Head of caudate nucleus (tissue), 42 donors: ENCODE data around the gene POLR1B.
"Not testable (repeated sequence)": the region's sequence is repeated elsewhere in the genome, so short reads cannot be mapped to it uniquely, and the experiment has no call there.

Source experiments
- DNase-seq, 42 donors: peaks; one replicate each; pipeline versions ENCODE4 v3.0.0 to v3.0.0-alpha.2; 2020 to 2021; ENCODE audit warnings: mixed read lengths in 7 of 42
- intact Hi-C: fragments of 100-400 bp; cut with DNase I; formaldehyde crosslinking; loops from one replicate; pipeline ENCODE4 v1.15.0; 2022

POLR1B gene

DNA sequence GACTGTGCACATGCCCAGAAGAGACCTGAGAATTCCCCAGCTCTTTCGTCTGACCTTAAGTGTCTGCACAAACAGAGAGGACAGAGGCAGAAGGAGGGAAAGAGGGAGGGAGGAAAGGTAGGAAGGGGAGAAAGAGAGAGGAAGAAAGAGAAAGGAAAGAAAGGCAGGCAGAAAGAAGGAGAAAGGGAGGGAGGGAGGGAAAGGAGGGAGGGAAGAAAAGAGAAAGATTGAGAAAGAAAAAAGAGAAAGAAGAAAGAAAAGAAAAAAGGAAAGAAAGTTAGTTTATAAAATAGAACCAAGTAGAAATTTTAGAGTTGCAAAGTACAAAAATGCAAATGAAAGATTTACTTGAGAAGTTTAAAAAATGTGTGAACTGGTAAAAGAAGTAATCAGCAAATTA is 7.4 kb upstream of the POLR1B start:
- intact Hi-C loops, result no loop called here
- no peak for DNase-seq

DNA sequence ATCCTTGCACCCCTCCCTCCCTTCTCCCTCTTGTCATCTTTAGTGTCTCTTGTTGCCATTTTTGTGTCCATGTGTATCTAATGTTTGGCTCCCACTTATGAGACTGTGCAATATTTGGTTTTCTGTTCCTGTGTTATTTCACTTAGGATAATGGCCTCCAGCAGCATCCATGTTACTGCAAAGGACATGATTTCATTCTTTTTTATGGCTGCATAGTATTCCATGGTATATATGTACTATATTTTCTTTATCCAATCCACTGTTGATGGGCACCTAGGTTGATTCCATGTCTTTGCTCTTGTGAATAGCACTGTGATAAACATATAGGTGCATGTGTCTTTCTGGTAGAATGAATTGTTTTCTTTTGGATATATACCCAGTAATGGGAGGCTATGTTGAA is 5.6 kb upstream of the POLR1B start:
- DNase-seq, intact Hi-C loops: not testable (repeated sequence)

DNA sequence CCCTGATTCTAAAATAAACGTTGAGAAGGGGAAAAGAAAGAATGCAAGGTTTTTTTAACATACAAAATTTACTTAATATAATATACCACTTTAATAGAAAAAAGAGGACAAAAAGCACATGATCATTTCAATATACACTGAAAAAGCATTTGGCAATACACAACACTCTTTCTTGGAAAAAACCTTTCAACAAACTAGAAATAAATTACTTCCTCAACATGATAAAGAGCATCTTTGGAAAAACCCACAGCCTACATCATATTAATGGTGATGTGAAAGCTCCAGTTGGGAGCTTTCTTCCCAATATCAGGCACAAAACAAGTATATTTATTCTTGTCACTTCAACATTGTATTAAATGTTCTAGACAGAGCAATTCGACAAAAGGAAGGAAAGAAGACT is 3.0 kb upstream of the POLR1B start:
- DNase-seq, result no peak
- intact Hi-C loops, result no loop called here

DNA sequence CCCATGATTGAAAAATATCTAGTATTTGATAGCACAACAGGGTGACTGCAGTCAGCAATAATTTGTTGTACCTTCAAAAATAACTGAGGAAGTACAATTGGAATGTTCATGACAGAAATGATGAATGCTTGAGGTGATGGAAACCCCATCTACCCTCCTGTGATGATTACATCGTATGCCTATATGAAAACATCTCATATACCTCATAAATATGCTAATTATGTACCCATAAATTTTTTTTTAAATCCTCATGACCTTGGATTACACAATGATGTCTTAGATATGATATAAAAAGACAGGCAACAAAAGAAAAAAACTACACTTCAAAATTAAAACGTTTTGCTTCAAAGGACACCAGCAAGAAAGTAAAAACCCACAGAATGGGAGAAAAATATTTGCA is 1.4 kb upstream of the POLR1B start:
- no peak for DNase-seq
- intact Hi-C loops, result loop anchor here (5.0 kb wide), 1 partner anchor 59 kb away; the partner anchor contains the start of gene TTL

DNA sequence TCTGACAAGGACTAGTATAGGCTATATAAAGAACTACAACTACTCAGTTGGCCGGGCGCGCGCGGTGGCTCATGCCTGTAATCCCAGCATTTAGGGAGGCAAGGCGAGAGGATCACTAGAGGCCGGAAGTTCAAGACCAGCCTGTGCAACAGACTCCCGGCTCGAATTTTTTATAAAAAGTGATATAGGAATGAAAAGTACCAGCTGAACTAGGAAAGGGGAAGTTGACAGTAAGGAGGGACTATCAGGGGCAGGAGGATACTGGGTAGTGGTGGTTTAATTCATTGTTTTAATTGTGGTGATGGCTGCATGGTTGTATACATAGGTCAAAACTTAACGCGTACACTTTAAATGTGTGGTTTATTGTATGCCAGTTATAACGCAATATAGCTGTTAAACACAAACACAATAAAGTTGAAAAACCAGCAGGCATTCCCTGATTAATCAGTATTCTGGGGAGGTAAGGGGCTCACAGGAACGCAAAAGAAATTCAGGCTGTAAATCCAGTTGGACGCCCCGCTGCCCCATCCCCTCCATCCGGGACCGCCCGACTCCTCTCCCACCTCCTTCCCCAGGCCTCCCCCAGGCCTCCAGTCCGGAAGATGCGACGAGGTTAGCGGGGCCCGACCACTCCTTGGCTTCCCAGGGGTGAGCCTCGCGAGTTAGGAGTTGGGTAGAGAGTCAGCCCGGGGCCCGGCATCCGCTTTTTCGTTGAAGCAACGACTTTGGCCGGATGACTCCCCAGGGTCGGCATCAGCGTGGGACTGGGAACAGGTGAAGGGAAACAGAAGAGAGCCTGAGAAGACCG is 746 bp upstream of the POLR1B start:
- intact Hi-C loops, result loop anchor here (5.0 kb wide), 1 partner anchor 59 kb away; the partner anchor contains the start of gene TTL
- peak in 32 of 42 donors; percentile 11 to 91 (median 82) for DNase-seq

DNA sequence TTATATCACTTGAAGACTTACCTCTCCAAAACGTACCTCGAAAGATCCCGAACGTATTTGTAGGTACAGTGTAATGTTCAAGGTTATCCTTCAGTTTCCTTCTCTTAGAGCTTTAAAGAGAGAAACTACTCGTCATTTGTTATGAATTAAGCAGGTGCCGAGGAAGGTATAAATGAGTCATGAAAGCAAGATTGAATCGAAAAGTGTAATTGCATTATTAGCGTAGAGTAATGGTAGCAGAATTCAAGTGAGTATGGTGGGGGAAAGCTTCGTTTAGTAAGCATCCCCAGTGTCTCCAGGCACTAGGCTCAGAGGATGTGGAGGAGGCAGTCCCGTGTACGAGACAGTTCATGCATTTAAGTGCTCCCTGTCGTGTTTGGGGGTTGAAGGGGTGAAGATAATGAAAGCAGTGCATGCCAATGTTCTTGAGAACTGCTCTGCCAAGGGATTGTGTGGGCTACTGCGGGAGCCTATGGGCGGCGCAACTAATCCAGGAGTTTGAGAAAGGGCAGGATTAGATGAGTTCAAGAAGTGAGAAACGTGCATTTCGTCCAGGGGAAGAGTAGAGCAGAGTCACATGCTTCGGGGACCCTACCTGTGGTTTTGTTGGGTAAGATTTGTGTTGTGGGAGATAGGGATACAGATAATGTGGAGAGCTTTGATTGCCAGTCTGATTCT is 858 bp downstream of the POLR1B start:
- intact Hi-C loops, result loop anchor here (5.0 kb wide), 1 partner anchor 61 kb away; the partner anchor contains the start of gene TTL
- DNase-seq, result peak in 11 of 42 donors; percentile 14 to 56 (median 24)

DNA sequence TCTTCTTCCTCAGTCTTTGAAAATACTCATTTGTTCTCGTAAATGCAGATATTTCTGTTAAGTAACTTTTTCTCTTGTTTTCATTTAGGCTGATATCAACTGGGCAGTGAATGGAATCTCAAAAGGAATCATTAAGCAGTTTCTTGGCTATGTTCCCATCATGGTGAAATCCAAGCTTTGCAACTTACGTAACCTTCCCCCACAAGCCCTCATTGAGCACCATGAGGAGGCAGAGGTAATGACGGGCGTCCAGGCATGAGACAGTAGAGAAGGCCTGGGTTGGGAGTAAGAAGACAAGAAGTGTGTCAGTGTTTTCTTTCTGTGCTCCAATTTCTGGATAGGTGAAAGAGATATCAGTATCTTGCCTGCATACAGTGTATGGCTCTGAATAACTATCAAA is 5.1 kb downstream of the POLR1B start:
- intact Hi-C loops, result no loop called here
- peak in 30 of 42 donors; percentile 11 to 81 (median 40) for DNase-seq

DNA sequence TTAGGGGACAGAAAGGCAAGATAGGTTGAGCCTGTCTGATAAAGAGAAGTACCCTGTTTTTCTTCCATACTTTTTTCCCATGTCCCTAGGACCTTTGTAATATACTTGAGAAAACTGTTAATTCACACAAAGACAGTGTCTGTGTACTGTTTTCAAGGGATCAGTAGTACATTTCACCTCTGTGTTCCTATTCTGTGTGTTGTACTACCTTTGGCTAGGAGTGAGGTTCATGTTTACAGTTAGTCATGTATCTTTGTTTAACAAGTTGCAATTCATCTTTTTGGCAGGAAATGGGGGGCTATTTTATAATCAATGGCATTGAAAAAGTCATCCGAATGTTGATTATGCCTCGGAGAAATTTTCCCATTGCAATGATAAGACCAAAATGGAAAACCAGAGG is 6.7 kb downstream of the POLR1B start:
- intact Hi-C loops, result no loop called here
- DNase-seq, result no peak

DNA sequence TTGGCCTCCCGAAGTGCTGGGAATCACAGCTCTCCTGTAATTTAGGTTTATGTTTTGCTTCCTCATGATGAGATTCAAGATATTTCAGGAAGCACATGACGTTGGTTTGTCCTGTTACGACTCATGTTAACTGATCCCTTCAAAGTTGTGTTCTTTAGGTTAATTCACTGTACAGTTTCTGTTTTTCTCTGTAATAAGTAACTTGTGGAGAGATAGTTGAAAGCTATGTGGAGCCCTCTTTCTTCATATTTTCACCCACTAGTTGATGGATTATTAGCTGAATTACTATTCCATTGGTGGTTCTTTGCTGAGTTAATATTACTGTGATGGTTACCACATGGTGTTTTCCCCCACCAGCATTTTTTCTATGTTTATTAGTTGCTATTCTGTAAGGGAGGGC is 23.8 kb downstream of the POLR1B start:
- no peak for DNase-seq
- intact Hi-C loops, result no loop called here

DNA sequence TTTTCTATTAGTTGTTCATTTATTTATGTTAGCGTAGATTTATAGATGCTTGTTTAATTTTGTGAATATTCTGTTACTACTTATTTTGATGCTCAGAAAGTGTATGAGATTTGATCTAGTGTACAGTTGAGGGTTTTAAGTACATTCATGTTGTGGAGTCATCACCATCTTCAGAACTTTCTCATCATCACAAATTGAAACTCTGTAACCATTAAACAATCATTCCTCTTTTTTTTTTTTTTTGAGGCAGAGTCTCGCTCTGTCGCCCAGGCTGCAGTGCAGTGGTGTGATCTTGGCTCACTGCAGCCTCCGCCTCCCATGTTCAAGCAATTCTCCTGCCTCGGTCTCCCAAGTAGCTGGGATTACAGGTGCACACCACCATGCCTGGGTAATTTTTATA is 24.2 kb downstream of the POLR1B start:
- intact Hi-C loops, DNase-seq: not testable (repeated sequence)

DNA sequence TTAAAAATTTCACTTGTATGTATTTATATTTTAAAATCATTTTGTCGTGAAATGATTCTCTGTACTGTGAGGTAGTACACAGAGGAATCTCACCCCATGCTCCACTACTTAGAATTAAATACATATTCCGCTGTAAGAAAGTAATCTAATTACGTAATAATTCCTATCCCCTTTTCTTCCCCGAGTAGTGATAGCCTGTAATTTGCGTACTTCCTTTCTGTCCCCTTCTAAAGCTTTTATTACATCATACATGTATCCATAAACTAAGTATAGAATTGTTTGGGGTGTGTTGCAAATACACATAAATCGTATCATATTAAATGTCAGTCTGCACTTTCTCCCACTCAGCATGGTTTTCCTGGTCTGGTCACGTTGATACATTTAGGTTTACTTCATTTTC is 29.7 kb downstream of the POLR1B start:
- no peak for DNase-seq
- intact Hi-C loops, result no loop called here

DNA sequence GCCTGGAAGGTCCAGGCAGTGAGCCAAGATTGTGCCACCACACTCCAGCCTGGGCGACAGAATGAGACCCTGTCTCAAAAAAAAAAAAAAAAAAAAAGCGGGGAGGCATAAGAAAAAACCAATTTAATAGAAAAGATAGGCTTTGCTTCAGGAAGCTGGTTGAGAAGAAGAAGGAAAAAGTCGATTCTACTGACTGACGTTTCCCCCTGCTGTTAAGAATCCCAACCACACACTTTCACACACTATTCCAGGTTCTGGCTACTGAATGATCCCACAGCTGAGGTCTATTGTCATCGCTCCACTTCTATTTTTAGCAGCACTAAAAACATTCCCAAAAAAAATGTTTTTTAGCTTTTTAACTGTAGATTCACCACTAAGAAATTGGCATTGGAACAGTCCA is 35.5 kb downstream of the POLR1B start:
- intact Hi-C loops, result no loop called here

DNA sequence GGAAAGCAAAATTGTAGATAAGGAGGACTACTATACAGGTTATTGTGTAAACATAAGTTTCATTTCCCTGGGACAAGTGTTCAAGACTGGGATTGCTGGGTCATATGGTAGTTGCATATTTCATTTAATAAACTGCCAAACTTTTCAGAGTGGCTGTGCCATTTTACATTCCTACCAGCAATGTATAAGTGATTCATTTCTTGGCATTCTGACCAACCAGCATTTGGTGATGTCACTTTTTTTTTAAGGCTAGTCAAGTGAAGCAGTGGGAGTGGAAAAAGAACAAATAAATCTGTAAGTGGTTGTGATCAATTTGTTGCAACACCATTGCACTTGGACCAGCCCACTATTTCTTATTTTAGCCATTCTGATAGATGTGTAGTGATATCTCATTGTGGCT is 37.0 kb downstream of the POLR1B start:
- intact Hi-C loops, result no loop called here
- DNase-seq, result no peak

More for the DNA sequence above, 35.5 kb downstream of the POLR1B start:
- DNase-seq, result no peak

DNA sequence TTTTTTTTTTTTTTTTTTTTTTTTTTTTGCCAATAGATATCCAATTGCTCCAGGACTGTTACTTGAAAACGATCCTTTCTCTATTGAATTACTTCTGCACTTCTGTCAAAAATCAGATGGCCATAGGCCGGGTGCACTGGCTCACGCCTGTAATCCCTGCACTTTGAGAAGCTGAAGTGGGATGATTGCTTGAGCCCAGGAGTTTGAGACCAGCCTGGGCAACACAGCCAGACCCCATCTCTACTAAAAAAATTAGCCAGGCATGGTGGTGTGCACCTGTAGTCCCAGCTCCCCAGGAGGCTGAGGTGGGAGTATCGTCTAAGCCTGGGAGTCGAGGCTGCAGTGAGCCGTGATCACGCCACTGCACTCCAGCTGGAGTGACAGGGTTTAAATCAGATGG is 37.8 kb downstream of the POLR1B start:
- intact Hi-C loops, result loop anchor here (10.0 kb wide), 1 partner anchor 325 kb away; the partner anchor contains the start of gene ZC3H8

DNA sequence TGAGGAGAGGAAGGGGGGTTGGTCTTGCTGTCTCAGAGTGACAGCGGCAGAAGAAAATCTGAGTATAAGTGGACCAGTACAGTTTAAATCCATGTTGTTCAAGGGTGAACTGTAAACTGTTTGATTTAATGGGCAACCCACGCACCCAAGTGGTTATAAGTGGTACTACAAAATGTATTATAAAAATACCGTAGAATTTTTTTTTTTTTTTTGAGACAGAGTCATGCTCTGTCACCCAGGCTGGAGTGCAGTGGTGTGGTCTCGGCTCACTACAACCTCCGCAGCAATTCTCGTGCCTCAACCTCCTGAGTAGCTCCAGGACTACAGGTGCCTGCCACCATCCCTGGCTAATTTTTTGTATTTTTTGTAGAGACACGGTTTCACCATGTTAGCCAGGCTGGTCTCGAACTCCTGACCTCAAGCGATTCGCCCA is 40.1 kb downstream of the POLR1B start:
- intact Hi-C loops, result loop anchor here (10.0 kb wide), 1 partner anchor 328 kb away; the partner anchor contains the start of gene ZC3H8
- DNase-seq, result peak in 12 of 42 donors; percentile 15 to 69 (median 30)

More for the DNA sequence above, 37.8 kb downstream of the POLR1B start:
- no peak for DNase-seq

DNA sequence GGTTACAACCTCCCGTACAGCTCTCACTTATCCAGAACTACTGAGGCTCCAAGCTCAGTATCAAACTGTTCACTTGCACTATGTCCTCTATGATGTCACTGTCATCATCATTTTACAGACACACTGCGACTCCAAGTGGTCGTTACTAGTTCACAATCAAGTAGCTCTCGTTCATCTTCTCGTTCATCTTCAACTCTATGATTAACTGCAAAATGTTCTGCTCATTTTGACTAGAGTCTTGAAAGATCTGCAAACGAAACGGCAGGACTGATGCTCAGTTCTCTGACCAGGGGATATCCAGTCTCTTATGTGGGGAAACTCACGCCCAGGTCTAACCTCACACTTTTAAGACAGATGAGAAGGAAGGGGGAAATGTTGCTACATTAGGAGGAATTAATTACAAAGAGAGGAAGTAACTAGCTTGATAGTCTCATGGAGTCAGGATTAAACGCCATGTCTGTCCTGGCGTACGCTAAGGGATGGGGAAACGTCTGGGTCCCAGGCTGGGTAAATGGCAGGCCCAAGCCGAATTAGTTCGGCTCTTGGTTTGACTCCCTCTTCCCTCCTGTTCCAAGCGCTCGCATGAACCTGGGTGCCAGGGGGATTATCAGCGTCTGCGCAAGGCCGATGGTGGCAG is 41.4 kb downstream of the POLR1B start:
- intact Hi-C loops, result loop anchor here (1.0 to 10.0 kb wide), 2 partner anchors 101 to 329 kb away; partner anchors contain the start of genes TTL and ZC3H8
- peak in 10 of 42 donors; percentile 8 to 59 (median 17) for DNase-seq

DNA sequence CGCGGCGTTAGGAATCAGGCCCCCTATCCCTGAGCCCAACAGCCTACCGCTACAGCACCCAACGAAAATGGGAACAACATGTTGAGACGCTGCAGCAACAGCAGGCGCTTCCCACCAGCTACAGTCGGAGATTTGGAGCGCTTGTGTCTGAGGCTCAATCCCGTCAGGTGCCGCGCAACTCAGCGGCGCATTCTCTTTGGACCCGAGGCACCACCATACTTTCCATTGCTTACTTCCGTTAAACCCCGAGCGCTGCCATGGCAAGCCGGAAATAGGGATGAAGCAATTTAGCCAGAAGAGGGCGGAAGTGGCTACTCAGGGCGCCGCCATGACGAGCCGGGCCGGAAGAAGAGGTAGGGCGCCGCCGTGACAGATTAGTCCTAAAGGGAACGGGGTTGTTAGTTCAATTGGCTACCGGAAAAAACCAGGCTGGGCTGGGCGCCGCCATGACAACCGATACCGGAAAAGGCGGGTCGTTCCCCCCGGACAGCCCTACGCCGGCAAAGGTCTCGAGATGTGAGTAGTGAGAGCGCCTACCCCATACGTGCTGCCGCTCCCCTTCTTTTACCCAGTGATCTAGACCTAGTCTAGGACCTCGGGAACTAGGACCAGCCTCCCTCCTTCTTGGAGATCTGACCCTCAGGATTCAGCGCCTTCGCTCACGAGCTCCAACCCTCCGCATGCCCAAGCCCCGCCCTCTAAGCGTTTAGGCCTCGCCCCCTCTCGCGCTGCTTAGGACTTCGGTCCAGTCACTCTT is 42.0 kb downstream of the POLR1B start, which contains the start of gene CHCHD5:
TSS of gene CHCHD5 (plus strand) at position 476 of the 757 bp plus-strand sequence. CDS start at position 515, 39 bp downstream.
- DNase-seq, result peak; percentile 90 to 98 (median 96)
- intact Hi-C loops, result loop anchor here (1.0 to 10.0 kb wide), 2 partner anchors 102 to 330 kb away; partner anchors contain the start of genes TTL and ZC3H8

DNA sequence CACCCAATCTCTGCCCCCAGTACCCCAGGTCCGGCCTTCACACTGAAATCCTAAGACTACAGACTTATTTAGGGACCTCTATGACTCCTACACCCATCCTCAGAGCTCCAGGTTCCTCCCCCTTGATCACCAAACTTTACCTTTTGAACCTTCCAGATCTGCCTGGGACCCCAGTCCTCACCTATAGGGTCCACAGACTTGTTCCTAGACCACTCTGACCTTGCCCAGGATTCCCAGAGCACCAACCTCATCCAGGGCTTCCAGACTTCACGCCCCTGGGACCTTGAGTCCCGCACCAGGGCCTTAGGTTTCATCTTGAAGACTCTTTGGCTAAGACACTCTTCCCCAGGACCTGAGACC is 42.6 kb downstream of the POLR1B start:
- DNase-seq, result no peak
- intact Hi-C loops, result loop anchor here (1.0 to 10.0 kb wide), 4 partner anchors 57 to 330 kb away; partner anchors contain the start of genes NT5DC4, TTL and ZC3H8
